Globus pallidus (tissue), 1 donor: ENCODE measurements around the gene SMYD3.

Experiments used
- DNase-seq: peaks from one replicate; pipeline ENCODE4 v3.0.0-alpha.2; 2015; ENCODE audit warnings: low spot score

SMYD3 gene

DNA sequence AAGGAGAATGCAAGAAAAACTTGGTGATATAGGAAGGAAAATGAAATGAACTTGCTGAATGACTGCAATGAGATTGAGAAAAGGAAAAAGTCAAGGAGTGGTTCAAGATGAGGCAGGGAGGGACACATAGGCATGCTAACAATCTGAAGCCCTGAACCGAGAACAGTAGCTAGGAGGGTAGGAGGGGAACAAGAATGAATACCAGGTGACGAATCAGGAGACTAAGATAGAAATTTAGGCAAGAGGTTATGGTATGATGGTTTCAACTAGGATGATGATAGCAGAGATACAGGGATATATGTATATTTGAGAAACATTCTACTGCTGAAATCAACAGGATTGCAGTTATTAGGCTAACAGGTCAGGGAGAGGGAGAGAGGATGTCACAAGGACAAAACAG lies 44.1 kb downstream of the SMYD3 start:
- DNase-seq: no peak

DNA sequence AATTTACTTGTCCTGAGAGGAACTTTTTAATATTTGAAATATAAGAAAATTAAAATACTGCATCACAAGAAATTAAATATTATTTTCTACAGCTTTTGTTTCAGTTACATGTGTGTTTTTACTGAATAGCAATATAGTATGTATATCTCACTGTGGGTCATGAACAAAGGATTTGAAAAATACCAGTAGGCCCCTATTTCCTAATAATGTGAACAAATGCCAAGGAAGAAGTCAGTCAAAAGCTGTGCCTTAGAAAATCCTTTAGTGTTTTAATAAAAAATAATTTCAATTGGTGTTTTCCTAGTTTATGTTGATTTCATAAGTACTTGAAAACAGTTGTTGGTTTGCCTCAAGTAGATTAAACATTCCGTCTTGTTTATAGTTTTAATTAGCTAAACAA lies 46.7 kb downstream of the SMYD3 start:
- DNase-seq: no peak

DNA sequence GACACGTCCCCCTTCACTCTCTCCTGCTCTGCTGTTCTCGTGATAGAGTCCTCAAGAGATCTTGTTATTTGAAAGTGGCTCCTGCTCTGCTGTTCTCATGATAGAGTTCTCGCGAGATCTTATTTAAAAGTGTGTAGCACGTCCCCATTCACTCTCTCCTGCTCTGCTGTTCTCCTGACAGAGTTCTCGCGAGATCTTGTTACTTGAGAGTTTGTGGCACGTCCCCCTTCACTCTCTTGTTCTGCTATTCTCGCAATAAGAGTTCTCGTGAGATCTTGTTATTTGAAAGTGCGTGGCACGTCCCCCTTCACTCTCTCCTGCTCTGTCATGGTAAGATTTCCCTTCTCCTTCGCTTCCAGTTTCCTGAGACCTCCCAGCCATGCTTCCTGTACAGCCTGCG lies 47.9 kb downstream of the SMYD3 start:
- no peak for DNase-seq

DNA sequence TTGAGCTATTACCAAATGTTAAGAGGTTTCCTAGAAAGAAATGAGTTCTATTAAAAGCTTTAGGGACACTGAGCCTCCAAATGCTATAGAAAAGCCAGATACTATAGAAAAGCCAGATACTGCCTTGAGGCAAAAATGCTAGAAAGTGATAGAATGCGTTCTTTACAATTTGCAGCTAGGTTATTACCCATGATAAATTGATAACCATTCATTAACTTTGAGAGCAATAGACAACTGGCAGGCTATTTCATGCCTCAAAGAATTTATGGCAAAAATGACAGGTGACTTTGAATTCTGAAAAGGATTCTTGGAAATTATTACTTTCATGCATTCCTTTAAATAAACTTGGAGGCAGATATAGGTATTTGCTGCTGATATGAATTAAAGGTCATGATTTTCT lies 51.6 kb downstream of the SMYD3 start:
- no peak for DNase-seq

DNA sequence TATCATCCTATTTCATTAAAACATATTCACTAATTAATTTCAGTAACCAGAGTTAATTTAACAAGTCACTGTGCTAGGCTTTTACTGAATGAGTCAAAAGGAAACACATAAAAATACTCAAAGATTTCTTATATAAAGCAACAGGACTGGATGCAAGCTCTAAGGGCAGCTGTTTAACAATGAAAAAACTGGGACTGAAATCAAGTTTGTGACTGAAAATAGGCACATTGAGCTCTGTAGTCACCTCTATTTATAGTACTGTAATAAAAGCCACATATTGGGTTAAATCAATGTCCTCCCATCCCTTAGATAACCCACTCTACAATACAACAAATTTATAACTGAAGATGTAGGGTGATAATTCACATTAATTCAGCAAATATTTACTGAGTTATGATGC lies 52.4 kb downstream of the SMYD3 start:
- DNase-seq: no peak

DNA sequence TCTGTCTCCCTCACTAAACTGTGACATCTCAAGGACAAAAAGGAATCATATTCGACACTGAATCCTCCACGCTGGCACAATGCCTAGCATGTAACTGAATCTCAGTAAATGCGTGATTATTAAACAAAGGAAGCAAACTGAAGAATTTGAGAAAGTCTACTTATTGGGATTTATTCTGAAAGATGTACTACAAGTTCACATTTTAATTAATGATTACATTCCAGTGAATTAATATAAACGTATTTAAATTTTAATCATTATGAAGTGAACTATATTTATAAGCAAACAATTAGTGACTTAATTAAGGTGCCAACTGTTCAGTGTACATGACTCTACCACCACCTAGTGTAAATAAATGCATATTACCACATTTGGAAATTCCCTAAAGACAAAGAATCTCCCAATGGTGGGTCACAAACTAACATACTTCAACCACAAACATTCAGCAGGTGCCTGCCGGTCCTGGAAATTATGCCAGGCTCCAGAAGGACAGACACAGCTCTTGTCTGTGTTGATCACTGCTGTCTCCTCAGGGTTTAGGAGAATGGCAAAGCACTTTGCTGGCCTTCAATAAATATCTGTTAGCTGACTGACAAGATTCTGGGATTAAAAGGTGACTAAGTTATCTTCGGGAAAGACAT lies 56.3 kb downstream of the SMYD3 start:
- DNase-seq: peak; percentile 19

DNA sequence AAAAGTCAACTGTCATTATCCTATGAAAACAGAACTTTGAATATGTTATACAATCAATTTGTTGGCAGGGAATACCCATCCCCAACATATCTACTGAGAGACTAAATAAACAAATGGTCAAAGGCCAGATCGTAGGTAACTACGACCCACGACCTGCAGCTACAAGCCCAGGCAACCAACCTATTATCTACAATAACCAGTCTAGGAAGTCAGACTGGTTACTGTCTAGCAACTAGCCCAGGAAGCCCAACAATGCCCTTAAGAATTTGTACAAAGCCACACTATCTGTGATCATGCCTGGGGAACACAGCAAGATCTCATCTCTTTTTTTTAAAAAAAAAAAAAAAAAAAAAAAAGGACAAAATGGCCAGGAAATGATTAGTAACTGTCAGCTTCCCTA lies 58.7 kb downstream of the SMYD3 start:
- no peak for DNase-seq

DNA sequence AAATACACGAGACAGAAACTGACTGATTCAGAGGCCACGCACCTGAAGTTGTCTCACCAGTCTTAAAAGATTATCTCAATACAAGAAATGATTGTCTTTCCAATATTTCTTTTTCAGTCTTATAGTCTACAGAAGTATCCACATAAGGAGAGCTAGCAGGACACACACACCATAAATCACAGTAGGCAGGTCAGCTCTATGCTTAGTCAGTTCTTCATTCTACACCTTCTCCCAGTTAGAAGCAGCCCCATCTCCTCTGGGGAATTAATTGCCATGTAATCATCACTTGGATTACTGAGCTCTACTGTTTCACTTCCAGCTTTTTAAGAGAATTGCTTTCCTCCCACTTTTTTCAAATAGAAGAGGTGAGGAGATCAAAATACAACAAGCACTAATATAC lies 59.6 kb downstream of the SMYD3 start:
- no peak for DNase-seq

DNA sequence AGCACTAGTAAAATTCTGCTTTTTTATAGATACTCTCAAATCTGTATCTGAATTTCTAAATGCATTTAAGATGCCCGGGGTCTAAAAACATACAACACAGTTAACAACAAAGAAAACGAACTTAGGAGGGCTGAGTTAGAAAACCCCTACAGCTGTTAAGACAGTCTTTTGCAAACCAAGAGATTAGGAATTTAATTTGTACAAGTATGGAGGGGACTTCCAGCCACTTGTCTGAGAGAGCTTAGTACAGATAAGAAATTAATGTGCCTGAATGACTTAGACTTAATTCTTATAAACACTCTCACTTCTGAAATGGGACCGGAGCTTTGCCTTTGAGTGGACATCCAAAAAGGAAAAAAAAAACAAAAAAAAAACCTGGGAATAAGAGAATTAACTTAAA lies 61.6 kb downstream of the SMYD3 start:
- DNase-seq: no peak

DNA sequence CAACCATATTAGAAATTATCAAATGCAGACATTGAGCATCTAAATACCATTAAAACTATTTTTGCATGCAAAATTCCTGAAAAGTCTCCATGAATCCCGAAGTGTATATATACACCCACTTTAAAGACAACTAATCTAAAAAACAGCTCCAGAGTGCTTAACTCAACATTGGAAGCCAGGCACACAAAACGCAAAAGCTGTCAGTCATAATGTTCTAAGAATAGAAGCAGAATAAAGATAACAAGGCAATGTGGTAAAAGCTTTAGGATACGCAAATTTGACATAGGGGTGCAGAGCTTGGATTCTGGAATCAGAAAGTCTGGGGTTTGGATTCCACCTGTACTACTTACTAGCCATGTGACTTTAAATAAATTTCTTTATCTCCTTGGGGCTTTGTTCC lies 62.5 kb downstream of the SMYD3 start:
- DNase-seq: no peak

DNA sequence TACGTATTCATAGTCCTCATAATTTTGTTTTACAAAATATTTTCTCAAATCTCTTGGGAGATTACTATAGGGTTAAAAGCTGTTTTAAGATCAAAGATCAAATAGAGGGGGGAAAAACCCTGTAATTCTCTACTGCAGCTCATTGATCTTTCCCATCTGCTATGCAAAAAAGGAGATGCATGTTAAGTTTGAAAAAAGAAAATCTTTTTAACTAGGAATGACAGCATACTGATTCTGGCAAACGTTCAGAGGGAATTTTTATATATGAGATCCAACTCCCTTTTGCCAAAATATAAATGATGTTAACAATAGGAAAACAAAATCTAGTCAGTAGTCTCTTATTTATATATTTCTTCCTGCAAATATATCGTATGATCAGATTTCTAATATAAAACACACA lies 69.1 kb downstream of the SMYD3 start:
- no peak for DNase-seq

DNA sequence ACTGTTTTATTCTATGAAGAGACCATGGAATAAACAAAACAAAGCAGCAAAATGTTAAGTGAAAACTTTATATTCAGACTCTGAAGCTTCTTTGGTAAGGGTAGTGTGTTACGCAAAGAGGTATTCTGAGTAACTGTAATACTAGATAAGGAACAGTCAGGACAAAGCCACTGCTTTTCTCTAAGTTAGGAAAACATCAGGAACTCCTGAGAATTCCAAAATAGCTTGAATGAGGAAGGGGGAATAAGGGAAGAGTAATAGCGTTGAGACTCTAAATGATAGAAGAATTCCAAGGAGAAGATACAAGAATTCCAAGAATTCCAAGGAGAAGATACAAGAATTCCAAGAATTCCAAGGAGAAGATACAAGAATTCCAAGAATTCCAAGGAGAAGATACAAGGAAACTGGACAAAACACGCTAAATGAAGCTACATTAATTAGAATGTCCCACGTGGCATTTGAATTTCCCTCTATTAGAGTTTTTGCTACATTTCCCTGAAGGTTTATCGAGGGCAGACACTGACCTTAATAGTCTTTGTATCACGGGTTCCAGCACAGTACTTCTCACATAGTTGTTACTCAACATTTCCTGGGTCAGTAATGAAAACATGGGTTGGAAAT lies 71.5 kb downstream of the SMYD3 start:
- DNase-seq: no peak

DNA sequence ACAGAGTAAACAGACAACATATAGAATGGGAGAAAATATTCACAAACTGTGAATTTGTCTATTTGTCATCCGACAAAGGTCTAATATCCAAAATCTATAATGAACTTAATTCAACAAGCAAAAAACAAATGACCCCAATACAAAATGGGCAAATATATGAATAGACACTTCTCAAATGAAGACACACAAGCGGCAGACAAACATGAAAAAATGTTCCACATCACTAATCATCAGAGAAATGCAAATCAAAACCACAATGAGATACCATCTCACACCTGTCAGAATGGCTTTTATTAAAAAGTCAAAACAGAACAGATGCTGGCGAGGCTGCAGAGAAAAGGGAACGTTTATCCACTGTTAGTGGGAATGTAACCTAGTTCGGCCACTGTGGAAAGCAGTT lies 72.7 kb downstream of the SMYD3 start:
- DNase-seq: no peak

DNA sequence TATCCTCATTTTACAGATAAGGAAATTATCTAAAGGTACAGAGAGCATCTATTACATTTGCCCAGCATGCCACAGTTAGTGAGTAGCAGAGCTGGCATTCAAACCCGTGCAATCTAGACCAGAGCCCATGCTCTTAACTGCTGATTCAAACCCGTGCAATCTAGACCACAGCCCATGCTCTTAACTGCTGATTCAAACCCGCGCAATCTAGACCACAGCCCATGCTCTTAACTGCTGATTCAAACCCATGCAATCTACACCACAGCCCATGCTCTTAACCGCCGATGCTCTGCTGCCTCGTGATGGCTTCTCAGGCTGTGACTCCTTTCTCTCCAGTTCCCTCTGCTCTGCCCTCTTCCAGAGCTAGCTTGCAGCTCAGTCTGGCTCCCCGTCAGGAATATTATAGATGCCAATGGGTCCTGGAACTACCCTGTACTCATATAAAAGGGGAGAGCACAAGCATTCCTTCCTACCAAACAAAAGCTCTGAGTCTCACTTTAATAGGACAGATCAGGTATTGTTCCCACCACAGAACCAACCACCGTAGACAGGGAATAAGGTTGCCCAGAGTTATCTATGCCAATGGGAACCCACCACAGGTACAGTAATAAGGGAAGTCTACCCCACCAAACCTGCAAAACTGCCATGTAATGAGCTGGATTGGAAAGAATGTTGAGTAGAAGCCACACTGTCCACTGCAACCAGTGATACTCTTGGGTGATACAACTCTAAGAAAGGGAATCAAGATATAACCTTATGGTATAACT lies 78.4 kb downstream of the SMYD3 start:
- peak; percentile 26 for DNase-seq

DNA sequence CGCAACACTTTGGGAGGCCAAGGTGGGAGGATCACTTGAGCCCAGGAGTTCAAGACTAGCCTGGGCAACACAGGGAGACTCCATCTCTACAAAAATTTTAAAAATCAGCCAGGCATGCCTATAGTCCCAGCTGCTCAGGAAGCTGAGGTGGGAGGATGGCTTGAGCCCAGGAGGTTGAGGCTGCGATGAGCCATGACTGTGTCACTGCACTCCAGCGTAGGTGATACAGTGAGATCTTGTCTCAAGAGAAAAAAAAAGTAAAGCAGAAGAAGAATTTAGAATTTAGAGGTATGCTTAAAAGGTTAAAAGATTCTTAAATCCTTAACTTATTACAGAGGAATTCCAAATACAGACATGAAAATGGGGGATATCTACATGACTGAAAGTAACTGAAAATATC lies 79.5 kb downstream of the SMYD3 start:
- DNase-seq: no peak

DNA sequence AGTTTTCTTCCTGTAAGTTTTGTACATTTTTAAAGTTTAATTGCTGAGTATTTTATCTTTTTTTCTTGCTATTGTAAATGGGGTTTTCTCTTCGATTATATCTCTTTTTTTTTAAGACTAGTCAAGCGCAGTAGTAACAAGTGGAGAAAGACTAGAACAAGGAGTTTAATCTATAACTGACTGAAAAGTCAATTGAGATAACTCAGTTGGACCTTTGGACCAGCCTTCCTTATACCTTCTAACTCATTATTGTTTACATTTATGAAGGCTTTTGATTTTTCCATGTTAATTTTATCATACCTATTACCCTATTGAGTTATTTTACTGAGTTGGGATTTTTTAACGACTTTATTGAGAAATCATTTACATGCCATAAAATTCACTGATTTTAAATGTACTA lies 81.2 kb downstream of the SMYD3 start:
- no peak for DNase-seq

DNA sequence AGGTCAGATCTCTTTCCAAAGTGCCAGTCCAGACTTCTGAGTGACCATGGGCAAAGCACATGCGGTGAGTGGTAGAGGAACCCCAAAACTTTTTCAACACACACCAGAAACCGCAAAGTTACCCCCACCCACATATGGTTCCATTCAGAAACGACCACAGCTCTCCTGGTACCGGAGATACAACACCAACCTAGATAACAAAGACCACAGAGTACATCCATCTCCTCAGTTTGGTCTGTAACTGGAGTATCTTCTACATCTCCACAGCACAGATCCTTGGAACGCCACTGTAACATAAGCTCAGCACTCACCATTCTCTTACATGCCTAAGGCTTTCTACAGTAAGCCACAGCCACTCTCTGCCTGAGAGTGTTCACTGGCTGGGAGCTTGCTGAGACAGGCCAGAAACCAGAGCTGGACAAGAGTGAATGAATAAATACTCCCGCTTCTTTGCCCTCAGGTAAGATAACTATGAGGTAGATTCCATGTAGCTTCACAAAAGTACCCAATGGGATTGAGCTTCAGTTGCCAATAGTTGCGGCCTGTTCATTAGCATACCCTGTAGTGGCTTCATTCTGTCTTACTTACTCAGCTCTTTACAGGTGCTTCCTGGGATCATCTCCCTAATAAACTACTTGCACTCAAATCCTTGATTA lies 81.8 kb downstream of the SMYD3 start:
- DNase-seq: no peak

DNA sequence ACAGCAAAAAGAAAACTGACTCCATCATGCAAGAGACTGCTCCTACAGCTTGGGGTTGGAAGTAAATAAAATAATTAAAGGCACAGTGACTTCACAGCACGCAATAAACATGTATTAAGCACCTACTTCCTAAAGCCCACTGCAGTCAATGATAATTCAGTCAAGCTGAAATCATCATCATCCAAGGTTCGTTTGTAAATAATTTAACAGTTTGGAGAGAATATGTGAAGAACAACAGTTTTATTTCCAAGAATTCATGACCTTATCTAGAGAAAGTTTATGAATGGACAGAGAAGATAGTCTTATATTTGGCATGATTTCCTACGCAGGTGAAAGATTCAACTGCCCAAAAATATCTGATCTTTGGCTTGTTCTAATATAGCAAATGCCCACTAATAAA lies 86.8 kb downstream of the SMYD3 start:
- no peak for DNase-seq

DNA sequence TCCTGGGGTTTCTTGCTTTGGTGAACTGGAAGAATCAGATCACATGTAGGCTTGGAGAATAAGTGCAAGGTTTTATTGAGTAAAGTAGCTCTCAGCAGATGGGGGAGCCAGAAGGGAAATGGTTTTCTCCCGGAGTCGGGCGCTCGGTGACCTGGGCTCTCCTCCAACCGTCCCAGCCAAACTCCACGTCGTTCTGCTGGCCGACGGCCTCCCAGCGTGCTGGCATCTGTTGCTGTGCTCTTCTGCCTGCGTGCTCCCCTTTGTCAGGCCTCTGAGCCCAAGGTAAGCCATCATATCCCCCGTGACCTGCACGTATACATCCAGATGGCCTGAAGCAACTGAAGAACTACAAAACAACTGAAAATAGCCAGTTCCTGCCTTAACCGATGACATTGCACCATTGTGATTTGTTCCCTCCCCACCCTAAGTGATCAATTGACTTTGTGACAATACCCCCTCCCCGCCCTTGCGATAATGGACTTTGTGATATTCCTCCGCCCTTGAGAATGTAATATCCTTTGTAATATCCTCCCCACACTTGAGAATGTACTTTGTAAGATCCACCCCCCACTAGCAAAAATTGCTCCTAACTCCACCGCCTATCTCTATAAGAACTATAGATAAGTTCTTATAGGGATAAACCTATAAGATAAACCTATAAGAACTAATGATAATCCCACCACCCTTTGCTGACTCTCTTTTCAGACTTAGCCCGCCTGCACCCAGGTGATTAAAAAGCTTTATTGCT lies 88.3 kb downstream of the SMYD3 start:
- no peak for DNase-seq

DNA sequence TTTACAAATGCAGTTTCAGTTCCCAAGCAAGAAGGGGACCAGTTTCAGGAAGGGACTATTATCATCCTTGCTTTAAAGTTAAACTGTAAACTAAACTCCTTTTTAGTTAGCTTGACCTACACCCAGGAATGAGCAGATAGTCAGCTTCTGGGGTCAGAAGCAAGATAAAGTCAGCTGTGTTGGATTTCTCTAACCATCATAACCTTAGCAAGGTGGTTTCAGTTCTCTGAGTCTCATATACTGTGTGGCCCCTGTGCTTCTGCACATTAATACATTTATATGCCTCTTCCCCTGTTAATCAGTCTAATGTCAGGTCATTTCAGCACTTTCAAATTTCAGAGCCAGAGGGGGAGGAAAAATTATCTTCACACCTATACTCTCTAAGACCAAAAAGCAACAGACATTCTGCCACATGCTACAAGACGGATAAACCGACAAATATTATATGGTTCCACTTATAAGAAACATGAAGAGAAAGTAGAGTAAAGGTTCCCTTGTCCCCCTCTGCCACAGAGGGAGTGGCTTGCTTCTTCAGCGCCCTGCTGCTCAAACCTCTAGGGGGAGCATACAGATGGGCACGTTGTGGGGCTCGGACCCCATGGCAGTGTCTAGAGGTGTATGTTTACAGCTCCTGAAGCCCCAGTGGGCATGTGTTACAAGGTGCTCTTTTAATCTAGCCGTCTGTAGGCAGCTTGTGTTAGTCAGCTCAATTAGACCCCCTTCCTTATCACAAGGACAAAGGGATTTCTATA lies 89.1 kb downstream of the SMYD3 start:
- DNase-seq: no peak

DNA sequence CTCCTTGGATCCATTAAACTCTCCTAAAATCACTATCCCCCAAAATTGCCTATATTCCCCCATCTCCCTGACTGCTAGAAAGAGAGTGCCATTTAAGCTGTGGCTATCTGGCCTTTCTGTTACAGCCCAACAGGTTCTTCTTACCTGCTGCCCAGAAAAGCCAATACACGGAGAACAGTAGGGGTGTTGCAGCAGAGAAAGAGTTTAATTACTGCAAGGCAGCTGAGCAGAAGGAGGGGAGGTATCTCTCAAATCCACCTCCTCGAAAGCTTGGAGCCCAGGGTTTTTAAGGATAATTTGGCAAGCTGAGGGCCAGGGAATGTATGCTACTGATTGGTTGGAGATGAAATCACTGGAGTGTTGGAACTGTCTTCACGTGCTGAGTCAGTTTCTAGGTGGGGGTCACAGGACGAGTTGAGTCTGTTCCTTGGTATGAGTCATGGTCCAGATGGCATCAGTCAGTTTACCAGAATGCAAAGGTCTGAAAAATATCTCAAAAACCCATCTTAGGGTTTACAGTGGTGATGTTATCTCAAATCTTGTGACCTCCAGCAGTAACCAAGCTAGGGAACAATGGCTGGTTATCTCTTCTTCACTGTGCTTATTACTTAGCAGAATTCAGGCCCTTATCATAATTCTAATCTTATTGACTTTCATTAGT lies 89.8 kb downstream of the SMYD3 start:
- DNase-seq: no peak
